HuH-7.5 (cell line): Measurements from ENCODE around the gene AAK1.
"Not testable (repeated sequence)": the region's sequence is repeated elsewhere in the genome, so short reads cannot be mapped to it uniquely, and the experiment has no call there.

Experiments used
- DNase-seq: peaks from one replicate; pipeline ENCODE4 v3.0.0; 2011; ENCODE audit warnings: low spot score

AAK1 gene

DNA sequence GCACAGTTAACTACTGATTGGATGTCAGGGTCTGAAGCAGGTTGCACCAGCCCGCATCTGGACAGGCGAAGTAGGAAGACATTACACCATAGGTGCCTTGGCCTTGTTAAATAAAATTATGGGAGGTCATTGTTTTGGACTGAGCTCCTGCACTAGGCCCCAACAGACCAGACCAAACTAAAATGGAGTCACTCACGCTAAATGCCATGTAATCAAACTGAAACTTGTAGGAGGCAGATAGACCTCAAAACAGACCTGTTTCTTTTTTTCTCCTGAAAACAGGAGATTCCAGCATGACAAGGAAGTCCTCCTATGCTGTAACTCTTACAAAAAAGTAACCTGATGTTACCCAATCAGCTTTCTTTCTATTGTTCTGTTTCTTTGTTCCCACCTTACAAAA is 190.9 kb downstream of the AAK1 start:
- DNase-seq: no peak

DNA sequence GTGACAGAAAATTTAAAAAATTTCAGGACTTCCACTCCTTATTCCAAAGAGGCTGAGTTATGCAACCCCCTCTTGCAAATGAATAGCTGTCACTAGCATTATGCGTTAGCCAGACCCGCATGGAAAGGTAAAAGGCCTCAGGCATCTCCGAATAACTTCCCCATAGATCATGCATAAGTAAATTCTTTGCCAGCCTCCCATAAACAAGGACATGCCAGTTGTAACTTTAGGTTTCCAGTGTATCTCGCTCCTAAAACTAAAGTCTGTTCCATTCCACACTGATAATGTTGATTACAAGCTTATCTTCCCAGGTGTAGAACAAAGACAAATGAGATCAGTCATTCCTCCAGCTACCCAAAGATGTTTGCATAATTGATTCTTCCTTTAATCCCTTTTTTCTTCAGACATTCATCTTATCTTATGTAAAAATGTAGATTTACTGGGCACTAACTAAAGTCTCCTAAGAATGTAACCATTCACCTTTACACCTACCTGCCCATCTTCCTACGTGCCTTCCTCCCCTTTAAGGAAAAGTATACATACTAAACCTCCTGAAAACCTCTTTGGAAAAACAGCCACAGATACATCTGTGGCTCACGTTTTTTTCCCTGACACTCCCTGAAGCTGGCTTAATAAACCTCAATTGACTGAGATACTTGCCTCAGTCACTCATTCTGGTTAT is 192.7 kb downstream of the AAK1 start:
- no peak for DNase-seq

DNA sequence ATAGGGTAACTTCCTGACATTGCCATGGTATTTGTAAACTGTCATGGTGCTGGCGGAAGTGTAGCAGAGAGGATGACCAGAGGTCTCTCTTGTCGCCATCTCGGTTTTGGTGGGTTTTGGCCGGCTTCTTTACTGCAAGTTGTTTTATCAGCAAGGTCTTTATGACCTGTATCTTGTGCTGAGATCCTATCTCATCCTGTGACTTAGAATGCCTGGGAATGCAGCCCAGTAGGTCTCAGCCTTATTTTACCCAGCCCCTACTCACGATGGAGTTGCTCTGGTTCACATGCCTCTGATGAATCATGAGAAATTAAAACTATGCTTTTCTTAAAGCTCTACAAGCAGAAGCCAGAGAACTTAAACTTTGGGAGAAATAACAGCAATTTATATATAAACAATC is 193.6 kb downstream of the AAK1 start:
- no peak for DNase-seq

DNA sequence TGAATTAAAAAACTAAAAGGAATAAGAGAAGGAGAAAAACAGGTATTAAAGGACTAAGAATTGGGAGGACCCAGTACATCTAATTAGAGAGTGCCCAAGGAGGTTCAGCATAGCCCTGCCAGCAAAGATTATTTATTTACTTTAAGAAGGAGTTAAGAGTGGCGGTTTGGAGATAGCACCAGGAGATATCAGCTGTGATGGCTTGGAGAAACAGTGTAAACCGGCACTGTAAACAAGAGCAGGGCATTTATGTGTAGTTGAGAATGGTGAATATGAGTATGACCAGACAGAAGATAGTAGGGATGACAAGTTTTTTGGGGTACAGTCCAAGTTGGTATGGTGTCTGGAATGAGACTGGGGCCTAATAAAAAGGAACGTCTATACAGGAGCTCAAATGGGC is 199.9 kb downstream of the AAK1 start:
- DNase-seq: not testable (repeated sequence)

DNA sequence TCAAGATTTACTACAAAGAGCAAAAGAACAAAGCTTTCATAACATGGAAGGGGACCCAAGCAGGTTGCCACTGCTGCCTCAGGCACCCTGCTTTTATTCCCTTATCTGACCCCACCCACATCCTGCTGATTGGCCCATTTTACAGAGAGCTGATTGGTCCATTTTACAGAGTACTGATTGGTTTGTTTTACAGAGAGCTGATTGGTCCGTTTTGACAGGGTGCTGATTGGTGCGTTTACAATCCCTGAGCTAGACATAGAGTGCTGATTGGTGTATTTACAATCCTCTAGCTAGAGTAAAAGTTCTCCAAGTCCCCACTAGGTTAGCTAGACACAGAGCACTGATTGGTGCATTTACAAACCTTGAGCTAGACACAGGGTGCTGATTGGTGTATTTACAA is 204.0 kb downstream of the AAK1 start:
- not testable (repeated sequence) for DNase-seq

DNA sequence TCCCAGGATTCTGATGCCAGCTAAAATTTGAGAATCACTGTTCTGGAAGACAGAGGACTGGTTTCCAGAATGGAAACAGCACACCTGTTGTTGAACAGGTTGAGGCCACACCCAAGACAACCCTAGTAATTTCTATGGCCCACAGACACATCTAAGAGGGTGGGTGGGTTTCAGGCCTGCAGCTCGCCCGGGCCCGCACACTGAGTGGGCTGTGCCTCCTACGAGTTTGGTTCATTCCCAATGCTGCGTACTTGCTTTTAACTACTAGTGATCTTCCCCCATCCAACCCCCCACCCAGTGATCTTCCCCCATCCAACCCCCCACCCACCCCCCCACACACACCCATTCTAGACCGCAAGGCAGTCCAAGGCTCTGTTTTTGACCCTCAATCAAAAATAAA is 205.0 kb downstream of the AAK1 start:
- no peak for DNase-seq

DNA sequence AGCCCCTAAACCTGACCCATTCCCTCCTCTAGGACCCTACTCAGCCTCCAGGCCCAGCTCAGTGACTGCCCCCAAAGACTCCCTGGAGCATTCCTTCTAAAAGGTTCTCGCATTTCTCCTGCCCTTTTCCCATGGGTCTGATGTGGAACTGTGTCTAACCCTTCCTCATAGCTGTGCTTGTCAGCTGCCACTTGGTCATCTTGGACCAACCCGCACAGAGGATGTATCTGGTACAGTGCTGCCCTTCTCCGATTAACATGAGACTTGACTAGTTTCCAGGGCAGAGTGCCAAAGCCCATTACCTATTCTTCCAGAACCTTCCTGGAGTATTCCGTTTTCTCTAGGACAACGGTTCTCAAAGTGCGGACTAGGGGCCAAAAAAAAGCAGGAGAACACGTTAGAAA is 205.8 kb downstream of the AAK1 start:
- peak; percentile 13 for DNase-seq

DNA sequence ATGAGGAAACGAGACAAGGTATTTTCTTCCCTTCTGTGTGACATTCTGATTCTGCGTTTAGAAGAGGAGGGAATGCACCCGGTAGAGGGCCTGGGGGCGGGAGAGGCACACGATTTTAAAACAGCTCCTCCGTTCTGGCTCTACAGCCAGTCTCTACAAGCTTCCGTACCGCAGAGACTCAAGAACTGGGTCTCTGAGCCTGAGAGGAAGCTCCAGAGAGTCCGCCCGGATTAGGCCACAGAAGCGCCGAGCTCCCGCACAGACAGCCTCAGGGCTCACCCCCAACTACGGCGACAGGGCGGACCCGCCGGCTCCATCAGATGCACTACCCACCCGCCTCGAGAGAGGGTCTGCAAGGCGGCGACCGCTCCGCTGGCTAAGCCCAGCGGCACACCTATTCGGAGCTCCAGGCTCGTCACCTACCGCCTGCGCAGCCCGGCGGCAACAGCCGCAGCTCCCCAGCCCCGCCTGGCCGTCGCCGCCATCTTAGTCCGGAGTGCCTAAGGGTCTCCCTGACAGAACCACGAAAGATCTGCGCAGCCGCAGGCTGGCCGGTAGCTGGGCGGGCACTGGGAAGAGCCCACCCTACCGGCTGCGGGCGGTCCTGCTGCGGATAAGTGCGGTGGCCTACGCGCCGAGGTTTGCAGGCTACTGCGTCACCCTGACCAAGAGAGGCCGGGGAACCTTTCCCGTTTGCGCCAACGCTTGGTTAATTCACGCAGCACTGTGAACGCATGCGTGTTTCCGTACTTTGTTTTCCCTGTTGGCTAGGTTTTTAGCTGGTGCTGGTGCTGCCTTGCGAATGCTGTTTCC is 206.4 kb downstream of the AAK1 start, which contains the start of gene NFU1:
TSS of gene NFU1 (minus strand) at position 498 of the 813 bp plus-strand sequence. CDS start at position 485, 13 bp downstream.
- DNase-seq: peak; percentile 91

DNA sequence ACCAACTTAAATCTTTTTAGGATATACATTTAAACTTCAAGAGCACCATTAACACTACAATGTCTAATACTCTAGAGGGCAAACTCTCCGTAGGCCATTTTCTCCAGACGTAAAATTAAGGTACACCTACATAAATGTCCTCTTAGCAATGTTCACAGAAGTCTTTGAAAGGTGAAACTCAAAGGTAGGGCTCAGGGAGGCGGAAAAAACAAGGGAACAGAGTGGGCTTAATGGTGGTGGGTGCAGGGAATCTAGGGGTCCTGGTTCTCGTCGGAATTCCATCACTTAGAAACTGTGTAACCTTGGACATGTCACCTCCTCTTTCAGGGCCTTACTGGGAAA is 207.0 kb downstream of the AAK1 start:
- no peak for DNase-seq

DNA sequence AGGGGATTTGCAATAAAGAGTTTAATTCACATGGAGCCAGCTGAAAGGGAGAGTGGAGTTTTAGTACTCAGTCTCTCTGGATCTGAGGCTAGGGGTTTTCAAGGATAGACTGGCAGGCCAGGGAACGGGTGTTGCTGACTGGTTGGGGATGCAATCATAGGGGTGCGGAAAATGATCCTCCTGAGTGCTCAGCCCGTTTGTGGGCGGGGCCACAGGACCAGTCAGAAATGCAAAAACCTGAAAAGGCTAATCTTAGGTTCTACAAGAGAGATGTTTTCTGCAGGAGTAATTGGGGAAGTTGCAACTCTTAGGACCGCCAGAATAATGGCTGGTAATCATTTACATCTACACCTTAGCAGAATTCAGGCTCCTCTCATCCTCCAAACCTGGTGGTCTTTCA is 208.8 kb downstream of the AAK1 start:
- DNase-seq: no peak

DNA sequence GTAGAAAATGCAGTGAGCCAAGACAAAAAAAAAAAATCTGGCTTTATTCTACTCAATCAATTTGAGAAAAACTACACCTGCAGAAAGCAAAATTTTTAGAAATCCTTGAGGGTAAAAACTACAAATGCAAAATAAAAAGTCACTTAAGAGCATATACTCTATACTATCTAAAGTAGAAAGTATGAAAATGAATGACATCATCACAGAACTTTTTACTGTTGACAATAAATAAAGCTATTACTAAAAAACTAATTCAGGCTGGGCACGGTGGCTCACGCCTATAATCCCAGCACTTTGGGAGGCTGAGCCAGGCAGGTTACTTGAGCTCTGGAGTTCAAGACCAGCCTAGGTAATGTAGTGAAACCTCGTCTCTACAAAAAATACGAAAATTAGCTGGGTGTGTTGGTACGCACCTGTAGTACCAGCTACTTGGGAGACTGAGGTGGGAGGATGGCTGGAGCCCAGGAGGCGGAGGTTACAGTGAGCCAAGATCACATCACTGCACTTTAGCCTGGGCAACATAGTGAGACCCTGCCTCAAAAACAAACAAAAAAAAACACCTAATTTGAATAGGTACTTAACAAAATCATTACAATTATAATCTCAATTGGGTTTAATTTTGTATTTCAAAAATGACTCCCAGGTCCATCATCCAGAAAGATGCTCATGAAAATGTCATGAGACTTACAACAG is 213.9 kb downstream of the AAK1 start:
- no peak for DNase-seq

DNA sequence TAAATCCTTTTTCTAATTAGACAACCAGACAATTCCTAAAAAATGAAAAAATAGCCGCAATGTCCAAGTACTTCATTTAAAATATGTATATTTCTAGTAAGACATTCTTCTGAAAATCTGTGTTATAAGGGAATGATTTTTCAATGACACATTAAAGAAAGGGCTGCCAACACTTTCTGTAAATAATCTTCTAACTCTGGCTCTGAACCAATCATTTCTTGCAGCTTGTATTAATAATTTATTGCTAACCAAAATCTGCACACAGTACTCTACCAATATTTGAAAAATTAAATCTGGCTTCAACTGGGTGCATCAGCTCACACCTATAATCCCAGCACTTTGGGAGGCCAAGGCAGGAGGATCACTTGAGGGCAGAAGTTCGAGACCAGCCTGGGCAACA is 214.6 kb downstream of the AAK1 start:
- no peak for DNase-seq

DNA sequence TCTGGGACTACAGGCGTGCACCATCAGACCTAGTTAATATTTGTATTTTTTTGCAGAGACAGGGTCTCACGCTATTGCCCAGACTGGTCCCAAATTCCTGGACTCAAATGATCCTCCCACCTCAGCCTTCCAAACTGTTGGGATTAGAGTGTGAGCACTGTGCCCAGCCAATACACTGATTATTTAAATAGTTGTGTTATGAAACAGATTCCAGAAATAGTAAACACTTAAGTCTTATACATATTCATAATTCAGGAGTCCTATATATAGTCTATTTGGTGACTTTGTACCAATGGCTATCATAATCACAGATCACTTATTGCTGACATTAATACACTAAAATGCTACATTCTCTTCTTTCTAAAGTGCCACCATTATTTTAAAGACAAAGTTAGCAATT is 219.1 kb downstream of the AAK1 start:
- DNase-seq: no peak

DNA sequence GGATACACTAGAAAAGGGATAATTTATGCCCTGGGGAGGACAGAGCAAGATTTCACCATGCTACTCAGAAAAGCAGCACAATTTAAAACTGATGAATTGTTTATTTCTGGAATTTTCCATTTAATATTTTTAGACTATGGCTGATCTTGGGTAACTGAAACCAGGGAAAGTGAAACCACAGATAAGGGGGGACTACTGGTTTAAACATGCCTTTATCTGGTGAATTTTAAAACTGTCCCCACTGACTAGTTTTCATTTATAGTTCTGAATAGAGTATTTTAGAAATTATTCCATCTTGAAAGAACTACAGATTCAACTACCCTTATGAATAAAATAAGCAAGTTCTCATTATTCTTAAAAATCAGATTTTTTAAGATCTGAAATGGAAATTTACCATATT is 221.3 kb downstream of the AAK1 start:
- no peak for DNase-seq

DNA sequence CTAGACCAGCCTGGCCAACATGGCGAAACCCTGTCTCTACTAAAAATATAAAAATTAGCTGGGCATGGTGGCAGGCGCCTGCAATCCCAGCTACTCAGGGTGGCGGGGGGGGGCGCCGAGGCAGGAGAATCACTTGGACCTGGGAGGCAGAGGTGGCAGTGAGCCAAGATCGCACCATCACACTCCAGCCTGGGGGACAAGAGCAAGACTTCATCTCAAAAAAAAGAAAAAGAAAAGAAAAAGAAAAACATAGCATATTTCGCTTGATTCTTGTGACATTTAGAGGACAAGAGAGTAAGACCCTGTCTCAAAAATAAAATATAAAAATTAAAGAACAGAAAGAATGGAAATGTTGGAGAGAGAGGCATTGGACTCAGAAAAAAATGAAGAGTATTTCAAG is 224.4 kb downstream of the AAK1 start:
- DNase-seq: not testable (repeated sequence)

DNA sequence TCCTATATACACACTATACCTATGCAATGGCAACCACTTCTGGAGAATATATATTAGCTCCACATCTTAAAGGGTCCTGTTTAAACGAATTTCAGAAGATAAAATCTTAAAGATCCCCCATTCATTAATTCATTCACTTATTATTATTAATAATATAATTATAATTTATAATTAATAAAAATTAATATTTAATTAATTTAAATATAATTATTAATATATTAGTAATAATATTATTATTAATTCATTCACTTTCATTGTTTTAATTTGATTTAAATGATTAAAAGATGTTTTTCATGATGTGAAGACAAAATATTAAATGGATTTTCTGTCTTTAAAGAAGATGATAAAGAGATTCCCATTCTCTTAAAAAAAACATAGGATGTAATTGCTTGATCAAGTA is 227.4 kb downstream of the AAK1 start:
- DNase-seq: no peak
